Activated naive CD4-positive, alpha-beta T cell treated with anti-CD3 and anti-CD28 coated beads, Interleukin-2, amount 50 U/mL, for 72 hours (primary cell): ENCODE results near the gene DPF3. TPM values are rescaled to one million over a fixed set of nuclear protein-coding genes. Genes with fewer than 3 reads are reported as not detected.

Experiments used
- ATAC-seq, 2 donors: fragments of 150-1000 bp; cut with Tn5 transposase; 2 replicates each; pipeline ENCODE4 v1.10.0; 2021; ENCODE audit warnings: mild to moderate bottlenecking in 2 of 2, moderate library complexity in 2 of 2
- DNase-seq, 2 donors: peaks; one replicate each; pipeline ENCODE4 v3.0.0; 2021 to 2022; ENCODE audit warnings: low spot score in 2 of 2
- H3K27ac Mint-ChIP-seq, 2 donors: one replicate each; pipeline ENCODE4 v1.8.0; 2022; ENCODE audit warnings: mild to moderate bottlenecking in 2 of 2, mixed read lengths in 2 of 2
- H3K36me3 Mint-ChIP-seq, 2 donors: one replicate each; pipeline ENCODE4 v1.8.0; 2022; ENCODE audit warnings: mixed read lengths in 2 of 2
- H3K9me3 Mint-ChIP-seq, 2 donors: one replicate each; pipeline ENCODE4 v1.8.0; 2022; ENCODE audit warnings: mixed read lengths in 2 of 2
- total RNA-seq, 2 donors: library from RNA; stranded (reverse); gene quantifications; one replicate each; pipeline ENCODE4 v1.2.3, GENCODE V29; 2022

DPF3 gene
- total RNA-seq, 2 donors from 2014 or later = 0.29 TPM; not detected in 1

DNA sequence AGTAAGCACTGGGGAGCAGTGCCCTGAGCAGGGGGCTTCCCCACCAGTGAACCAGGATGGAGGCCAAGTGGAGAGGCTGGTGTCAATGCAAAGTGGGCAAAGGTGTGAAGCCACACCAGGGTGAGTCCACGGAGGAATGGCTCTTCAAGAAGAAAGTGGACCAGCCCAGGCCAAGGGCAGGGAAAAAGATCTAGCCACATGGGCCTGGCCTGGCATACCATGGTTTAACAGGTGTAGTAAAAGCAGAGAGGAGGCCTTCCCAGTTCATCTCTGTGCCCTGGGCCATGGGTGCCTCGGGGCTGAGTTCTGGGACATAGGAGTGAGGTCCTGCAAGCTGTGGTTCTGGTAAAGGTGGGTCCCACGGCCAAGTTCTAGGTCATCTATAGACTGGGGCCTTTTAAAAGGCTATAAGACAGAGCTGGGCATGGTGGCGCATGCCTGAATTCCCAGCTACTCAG is 153.4 kb downstream of the DPF3 start:
- ATAC-seq (no peak), DNase-seq (no peak)
- no peaks in the 10 kb centered on the region for H3K36me3 Mint-ChIP-seq
- no peaks in the 10 kb centered on the region for H3K9me3 Mint-ChIP-seq
- peak overlapping the region in 1 of 2 donors; percentile 60 for H3K27ac Mint-ChIP-seq

DNA sequence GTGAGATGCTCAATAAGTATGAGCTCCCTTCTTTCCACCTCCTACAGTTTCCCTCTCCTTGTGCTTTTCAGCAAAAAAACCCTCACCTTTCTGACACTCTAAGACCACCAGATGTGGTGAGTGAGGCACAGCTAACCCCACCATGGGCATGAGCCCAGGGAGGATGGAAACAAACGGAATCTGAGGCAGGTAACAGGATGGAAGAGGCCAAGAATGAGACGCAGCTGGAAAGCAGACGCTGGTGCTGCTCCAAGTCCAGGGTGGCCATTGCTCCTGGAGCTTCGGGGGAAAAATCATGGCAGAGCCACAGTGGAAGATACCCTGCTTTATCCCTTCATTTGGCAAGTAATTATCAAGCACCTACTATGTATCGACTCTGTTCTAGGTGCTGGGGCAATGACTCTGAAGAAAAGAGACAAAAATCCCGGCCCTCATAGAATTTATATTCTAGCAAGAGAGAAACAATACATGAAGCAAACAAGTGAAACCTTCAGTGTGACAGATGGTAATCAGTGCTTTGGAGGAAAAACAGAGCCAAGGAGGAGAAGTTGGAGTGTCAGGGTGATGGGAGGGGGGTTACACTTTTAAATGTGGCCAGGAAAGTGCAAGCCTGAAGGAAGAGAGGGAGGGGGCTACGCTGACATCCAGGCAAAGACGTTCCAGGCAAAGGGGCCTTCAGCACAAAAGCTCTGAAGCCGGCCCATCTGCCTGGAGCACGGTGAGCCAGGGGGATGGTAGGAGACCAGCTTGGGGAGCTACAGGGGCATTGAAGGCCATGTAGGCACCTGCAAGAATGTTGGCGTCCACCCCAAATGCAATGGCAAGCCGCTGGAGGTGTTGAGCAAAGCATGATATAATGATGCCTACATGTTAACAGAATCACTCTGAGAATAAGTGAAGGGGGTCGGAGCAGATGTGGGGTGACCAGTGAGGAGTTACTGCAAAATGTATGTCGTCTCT is 154.2 kb downstream of the DPF3 start:
- DNase-seq (no peak), ATAC-seq (no peak)
- peak overlapping the region in 1 of 2 donors; percentile 60 for H3K27ac Mint-ChIP-seq
- no peaks in the 10 kb centered on the region for H3K36me3 Mint-ChIP-seq
- no peaks in the 10 kb centered on the region for H3K9me3 Mint-ChIP-seq

DNA sequence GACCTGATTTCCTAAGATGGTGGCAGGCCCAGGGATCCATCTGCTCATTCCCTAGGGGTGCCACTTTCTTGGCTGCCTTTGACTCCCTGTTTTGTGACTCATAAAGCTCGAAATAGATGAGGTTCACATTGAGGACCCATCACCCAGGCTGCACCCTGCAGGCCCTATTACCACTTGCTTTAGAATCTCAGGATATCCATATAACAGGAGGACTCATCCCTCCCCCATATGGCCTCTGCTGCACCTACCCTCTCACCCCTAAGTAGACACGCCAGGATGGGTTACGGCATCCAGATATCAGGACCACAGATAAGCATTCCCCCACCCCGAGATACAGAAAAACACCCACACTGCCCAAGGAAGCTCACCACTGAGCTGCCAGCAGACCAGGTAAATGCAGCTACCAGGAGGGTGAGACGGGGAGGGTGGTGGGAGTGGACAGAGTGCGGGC is 155.7 kb downstream of the DPF3 start:
- H3K36me3 Mint-ChIP-seq = no peaks in the 10 kb centered on the region
- ATAC-seq (no peak), DNase-seq (no peak)
- no peak overlapping the region for H3K27ac Mint-ChIP-seq
- H3K9me3 Mint-ChIP-seq = no peaks in the 10 kb centered on the region

DNA sequence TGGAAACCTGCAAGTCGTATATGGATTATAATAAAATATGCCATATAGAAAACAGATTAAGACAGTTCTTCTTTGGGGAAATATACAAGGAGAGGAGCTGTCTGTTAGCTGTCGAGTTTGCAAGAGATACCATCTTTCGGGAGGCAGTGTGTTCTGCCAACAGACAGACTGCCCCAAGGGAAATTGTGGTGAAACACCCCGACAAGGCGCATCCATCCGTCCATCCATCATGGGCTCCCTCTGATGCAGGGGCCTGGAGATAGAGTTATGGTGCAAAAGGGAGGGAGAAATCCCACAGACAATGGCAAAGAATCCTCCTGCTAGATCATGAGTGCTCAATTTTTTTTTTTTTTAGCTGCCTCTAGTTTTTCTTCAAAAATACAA is 156.3 kb downstream of the DPF3 start:
- Mint-ChIP-seq H3K36me3 (no peaks in the 10 kb centered on the region), H3K9me3 (no peaks in the 10 kb centered on the region), H3K27ac (no peak overlapping the region)
- DNase-seq = no peak
- no peak for ATAC-seq

DNA sequence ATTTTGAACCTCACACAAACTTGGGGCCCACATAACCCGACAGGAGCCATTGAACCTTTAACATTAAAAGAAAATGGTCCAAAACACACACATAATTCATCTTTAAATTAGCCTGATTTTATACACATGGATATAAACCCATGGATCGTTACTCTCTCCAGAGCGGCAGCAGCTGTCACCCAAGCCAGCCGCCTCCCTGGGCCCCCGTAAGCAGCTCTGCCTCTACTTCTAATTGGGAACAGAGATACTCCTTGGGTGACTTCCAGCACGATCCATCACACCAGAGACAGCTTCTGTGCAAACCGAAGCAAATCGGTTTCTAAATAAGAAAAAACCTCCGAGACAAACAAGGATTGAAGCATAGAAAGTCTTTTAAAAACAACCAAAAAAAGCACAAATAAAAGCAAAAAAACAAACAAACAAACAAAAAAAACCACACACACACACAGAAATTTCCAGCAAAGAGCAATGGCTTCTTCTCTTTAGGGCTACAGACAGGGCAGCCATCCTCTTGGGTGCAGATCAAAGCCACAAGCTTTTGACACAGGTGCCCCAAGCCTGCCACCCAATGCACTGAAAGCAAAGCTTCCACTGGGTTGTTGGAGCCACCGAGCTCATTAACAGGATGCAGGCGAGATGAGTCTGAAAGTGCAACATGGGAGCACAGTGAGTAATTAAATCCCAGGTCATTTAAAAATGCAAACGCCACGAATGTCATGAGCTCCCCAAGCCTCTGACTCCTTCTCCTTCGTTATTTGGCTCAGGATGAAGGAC is 156.9 kb downstream of the DPF3 start:
- no peaks in the 10 kb centered on the region for H3K9me3 Mint-ChIP-seq
- DNase-seq (no peak), ATAC-seq (no peak)
- no peak overlapping the region for H3K27ac Mint-ChIP-seq
- H3K36me3 Mint-ChIP-seq = no peaks in the 10 kb centered on the region

DNA sequence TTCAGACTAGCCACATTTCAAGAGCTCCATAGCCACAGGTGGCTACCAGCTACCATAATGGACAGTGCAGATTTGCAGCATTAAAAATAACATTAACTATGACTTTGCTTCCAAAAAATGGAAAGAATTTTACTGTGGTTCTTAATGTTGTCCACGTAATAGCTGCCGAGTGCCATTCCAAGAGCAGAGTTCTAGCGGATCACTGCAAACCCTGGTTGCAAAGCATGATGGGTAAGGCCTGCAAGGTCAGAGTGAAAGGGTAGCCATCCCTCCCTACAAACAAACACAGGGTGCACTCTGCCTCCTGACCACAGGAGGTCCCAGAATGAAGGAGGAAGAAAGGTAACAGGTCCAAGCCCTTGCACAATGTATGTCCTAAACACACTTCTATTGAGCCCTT is 157.6 kb downstream of the DPF3 start:
- ATAC-seq = no peak
- Mint-ChIP-seq H3K27ac (no peak overlapping the region), H3K9me3 (no peaks in the 10 kb centered on the region), H3K36me3 (no peaks in the 10 kb centered on the region)
- no peak for DNase-seq

DNA sequence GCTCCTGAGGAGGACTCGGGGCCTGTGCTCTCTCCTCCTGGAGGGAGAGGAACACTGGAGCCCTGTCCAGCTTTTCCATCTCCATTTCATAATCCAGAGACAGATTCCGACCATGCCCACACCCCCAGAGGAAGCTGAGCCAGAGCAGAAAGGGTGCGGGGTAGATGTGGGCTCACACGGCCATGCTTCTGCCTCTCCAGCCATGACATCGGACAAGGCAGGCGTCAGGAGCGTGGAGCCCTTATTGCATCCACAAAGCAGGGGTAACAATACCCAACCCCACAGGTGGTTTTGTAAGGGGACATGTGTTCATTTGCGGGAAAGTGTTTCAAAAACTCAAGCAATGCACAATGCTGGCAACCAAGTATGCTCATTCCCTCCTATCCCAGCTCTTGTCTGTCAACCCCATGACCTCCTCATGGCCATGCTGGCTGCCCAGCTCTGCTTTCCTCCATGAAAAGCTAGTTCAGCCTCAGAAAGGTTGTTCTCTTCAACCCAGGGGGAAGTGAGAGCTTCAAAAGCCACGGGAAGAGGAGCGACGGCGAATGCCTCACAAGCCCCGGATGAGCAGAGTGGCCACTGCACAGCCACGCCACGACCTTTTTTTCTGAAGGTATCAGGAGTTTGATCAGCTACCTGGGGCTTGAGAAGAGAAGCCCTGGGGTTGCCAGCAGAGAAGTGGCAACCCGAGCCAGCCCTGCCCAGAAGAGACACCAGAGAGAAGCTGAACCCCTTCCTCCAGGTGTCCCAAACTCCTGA is 161.7 kb downstream of the DPF3 start:
- no peak overlapping the region for H3K27ac Mint-ChIP-seq
- DNase-seq (no peak), ATAC-seq (no peak)
- no peaks in the 10 kb centered on the region for H3K36me3 Mint-ChIP-seq
- no peaks in the 10 kb centered on the region for H3K9me3 Mint-ChIP-seq

DNA sequence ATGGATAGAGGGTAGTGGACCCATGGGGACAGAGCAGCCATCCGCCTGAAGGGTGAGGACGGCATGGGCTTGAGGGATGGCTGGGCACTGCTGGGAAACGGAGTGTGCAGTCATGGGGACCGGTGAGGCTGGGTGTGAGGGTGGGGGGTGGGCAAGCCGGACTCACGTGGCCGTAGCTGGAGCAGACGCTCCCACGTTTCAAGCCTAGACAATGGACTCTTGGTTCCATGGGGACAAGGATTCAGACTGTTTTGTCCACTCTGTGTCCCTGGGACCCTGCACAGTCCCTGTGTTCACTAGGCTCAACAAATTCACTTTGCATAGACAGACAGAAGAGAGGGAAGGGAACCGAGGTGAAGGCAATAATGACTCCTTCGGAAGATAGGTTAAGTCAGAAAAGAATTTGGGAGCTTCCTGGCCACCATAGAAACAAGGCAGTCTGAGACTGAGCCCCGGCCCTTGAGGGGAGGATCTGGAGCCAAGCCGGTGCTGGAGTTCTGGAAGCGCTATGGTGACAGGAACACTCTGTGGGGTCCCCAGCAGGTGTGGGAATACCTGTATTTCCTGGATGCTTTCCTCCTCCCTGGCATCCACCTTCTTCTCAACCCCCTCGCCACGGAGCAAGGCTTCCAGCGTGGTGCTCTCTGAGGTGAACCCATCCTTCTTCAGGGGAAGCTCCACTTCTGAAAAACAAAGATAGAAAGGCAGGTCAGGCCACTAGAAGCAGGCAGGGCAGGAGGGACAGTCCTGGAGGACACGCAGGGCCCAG is 162.5 kb downstream of the DPF3 start:
- DNase-seq = no peak
- H3K9me3 Mint-ChIP-seq = no peaks in the 10 kb centered on the region
- no peak for ATAC-seq
- H3K36me3 Mint-ChIP-seq = no peaks in the 10 kb centered on the region
- H3K27ac Mint-ChIP-seq = no peak overlapping the region

DNA sequence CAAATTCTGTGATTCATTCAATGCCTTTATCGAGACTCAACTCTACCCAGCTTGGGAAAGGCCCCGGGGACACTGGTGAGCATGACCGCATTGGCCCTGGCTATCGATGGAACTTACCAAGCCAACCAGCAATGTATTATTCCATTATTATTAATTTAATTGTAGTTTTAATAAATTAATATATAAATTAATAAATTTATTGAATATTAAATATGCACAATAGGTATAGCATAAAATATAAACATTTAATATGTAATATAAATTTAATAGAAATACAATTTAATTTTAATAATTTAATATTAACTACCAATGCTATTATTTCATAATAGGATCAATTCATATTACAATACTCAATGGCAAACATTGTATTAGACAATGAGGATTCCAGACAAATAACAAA is 163.4 kb downstream of the DPF3 start:
- DNase-seq = no peak
- no peaks in the 10 kb centered on the region for H3K9me3 Mint-ChIP-seq
- no peaks in the 10 kb centered on the region for H3K36me3 Mint-ChIP-seq
- ATAC-seq = no peak
- no peak overlapping the region for H3K27ac Mint-ChIP-seq

DNA sequence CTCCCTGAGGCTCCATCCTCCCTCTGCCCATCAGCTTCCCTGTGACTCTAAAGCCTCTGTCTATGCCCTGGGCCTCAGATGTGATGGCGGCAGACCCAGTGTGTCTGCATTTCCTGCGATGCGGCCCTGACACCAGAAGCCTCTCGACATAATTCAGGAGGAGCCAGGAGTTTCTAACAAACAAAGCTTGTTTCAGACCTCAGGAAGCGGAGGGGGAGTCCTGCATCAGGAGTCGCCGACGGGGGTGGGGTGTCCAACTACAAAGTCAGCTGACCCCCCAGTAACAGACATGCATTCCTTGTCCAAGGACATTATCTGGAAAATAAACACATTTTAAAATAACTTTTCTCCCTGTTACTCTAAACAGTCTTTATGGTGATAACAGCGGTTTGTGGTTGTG is 167.5 kb downstream of the DPF3 start:
- no peaks in the 10 kb centered on the region for H3K9me3 Mint-ChIP-seq
- H3K36me3 Mint-ChIP-seq = no peaks in the 10 kb centered on the region
- no peak overlapping the region for H3K27ac Mint-ChIP-seq
- no peak for DNase-seq
- ATAC-seq = no peak

DNA sequence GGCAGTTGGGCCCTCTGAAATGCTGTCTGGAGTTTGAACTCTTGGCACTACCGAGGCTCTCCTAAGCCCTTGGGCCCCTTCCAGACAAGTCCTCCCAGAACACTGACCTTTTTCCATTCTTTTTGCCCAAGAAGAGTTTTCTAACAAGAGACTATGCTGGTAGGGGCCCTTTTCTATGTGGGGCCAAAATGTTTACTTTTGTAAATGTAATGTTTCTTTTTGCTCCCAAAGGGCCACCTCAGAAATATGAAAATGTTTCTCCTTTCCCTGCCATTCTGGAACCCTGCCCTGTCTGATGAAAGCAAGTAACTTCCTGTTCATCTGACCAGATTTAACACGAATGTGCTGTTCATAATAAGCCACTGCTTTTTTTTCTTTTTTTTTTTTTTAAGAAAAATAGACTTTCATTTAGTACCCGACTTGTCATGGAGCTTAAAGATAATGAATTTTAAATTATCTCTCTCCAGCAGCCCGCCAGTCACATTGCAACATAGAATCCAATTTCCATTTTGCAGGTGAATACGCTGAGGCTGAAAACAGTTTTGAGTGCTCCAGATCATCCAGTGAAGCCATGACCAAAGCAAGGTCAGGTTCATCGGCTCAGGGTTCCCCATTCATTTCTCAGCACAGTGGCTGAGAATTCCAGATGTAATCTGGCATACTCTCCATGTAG is 169.9 kb downstream of the DPF3 start:
- Mint-ChIP-seq H3K27ac (no peak overlapping the region), H3K9me3 (no peaks in the 10 kb centered on the region)
- no peak for DNase-seq

DNA sequence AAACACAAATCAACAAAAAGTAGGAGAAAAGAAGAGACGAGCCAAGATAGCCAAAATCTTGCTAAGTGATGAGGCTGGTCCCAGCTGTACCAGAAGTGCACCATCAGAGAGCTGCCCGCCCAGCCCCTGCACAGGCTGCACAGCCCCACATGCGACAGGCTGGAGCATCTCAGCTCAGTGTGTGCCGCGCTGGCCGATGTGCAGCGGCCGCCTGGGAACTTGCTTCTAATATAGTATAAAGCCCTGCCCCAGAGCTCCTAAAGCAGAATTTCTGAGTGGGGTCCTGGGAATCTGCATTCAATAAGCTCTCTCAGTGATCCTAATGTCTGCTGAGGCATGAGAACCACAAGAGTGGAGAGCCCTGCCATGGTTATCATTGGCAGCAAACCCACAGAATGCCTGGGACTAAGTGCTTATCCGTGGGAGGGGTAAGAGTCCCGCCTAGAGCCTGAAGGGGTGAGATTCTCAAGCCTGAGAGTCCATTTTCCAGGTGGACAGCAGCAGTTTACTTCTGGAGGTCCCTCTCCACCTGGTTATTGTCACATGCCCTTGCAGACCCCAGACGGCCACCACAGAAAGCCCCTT is 171.6 kb downstream of the DPF3 start:
- Mint-ChIP-seq H3K36me3 (no peaks in the 10 kb centered on the region), H3K27ac (no peak overlapping the region), H3K9me3 (no peaks in the 10 kb centered on the region)
- DNase-seq = no peak
- no peak for ATAC-seq

More for the DNA sequence above, 169.9 kb downstream of the DPF3 start:
- no peaks in the 10 kb centered on the region for H3K36me3 Mint-ChIP-seq
- no peak for ATAC-seq

DNA sequence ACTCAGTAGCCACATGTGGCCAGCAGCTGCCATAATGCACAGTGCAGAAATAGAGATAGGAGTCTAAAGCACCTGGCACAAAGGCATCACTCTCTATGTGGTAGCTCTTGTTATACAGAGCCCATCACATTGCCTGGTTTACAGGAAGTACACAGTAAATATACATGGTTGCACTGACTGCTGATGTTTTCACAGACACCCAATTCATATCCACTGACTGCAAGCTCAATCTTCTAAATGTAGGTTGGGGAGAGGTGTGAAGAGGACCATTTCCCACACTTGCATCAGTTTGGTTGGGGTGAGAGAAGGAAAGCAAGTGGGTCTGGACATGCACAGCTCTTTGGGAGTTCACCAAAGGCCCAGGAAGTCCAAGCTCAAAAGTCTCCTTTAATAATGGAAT is 172.8 kb downstream of the DPF3 start:
- ATAC-seq (no peak), DNase-seq (no peak)
- H3K27ac Mint-ChIP-seq = no peak overlapping the region
- H3K36me3 Mint-ChIP-seq = no peaks in the 10 kb centered on the region
- H3K9me3 Mint-ChIP-seq = no peaks in the 10 kb centered on the region

DNA sequence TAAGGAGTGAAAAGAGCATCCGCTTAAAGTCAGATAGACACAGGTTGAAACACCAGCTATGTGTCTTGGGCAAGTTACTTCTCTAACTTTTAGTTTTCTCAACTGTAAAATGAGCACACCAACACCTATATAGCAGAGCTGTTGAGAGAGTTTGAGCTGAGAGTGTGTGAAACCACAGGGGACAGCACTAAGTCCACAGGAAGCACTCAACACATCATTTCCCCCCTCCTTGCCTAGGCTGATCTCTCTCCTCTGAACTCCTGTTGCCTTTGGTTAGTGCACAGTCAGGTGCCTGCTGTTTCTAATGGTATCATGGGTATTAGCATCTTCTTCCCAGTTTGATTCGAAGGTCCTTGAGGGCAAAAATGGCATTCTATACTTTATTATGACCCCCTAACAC is 176.7 kb downstream of the DPF3 start:
- H3K27ac Mint-ChIP-seq = no peak overlapping the region
- H3K9me3 Mint-ChIP-seq = no peaks in the 10 kb centered on the region
- ATAC-seq = peak in 1 of 2 donors; percentile 49
- H3K36me3 Mint-ChIP-seq = no peaks in the 10 kb centered on the region
- no peak for DNase-seq

DNA sequence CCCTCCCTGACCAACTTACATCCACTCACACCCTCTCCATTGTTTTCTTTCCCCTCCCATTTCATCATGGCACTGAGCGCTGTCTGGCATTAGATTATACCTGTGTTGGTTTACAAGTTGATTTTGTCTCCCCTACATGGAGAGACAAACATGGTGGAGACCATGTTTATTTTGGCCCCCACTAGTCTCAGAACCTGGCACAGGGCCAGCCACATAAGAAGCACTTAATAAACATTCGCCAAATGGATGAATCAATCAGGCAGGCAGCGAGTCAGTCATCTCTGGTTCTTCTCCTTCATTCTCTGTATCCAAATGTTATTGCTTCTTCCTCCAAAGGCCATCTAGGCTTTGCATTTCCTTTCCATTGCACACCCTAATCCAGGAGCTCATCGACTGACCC is 177.4 kb downstream of the DPF3 start:
- Mint-ChIP-seq H3K36me3 (no peaks in the 10 kb centered on the region), H3K27ac (no peak overlapping the region), H3K9me3 (no peaks in the 10 kb centered on the region)
- no peak for DNase-seq
- ATAC-seq = no peak
